ENCODE results near the gene SLC13A3.

DNA sequence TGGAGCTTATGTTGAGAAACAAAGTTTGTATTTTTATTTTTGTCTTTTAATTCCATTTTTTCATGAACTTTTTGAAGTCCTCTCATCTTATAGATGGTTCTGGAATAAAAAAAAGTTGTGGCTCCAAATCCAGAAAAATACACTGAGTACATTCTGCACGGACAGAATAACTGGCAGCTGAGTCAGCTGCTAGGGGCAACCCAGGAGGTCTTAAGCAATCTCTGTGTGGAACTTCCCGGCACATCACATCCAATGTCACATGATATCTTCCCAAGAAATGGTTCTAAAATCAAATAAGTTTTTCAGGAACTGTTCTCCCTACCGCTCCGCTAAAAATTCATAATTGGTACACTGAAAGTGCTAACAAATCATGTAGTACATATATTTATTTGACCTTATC lies 29.8 kb downstream of the SLC13A3 start:
- TF ChIP-seq CTCF (IDR thresholded peaks at IDR 0.05) (no peak), EP300 (IDR thresholded peaks at IDR 0.05) (no peak), RAD21 (conservative IDR thresholded peaks at IDR 0.05 in 1 of 2, IDR thresholded peaks at IDR 0.05 in 1 of 2) (no peak)
